ENCODE results near the gene IRAK1. TPM values are rescaled to one million over a fixed set of nuclear protein-coding genes. Genes with fewer than 3 reads are reported as not detected.
"Not testable (repeated sequence)": the region's sequence is repeated elsewhere in the genome, so short reads cannot be mapped to it uniquely, and the experiment has no call there.

The IRAK1 gene
- total and polyA plus RNA-seq, 12 donors = 36.9 to 142 (median 88.8) TPM

DNA sequence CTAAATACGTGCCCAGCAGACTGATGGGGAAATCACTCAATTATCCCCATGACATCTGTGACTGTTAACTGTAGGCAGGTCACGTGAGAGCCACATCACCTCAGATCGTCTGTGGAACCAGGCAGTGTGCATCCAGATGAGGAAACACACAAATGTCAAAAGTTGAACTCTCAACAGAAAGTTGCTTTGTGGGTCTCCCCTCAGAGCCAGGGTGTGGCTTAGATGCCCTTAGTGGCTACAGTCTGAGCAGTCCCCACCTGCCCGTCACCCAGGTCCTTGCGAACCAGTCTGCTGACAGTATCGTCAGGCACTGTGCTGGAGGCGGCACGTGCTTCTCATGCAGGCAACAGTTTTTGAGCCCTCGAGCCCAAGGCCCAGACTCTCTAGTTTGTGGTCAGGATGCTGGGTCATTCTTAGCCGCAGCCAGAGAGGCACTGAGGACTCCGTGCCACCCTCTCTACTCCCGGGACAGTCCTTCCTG, 36.3 kb downstream of the IRAK1 start:
- Histone ChIP-seq H3K4me1 (replicated peaks in 1 of 2) (peaks cover 0 to 14% of the 10 kb centered on the region in 2 donors), H3K27ac (no peak overlapping the region), H3K36me3 (replicated peaks in 1 of 2) (no peaks in the 10 kb centered on the region), H3K27me3 (peaks cover 5% of the 10 kb centered on the region), H3K9me3 (replicated peaks in 1 of 3) (no peaks in the 10 kb centered on the region), H3K4me3 (no peak overlapping the region)
- TF ChIP-seq, protein P1, sequence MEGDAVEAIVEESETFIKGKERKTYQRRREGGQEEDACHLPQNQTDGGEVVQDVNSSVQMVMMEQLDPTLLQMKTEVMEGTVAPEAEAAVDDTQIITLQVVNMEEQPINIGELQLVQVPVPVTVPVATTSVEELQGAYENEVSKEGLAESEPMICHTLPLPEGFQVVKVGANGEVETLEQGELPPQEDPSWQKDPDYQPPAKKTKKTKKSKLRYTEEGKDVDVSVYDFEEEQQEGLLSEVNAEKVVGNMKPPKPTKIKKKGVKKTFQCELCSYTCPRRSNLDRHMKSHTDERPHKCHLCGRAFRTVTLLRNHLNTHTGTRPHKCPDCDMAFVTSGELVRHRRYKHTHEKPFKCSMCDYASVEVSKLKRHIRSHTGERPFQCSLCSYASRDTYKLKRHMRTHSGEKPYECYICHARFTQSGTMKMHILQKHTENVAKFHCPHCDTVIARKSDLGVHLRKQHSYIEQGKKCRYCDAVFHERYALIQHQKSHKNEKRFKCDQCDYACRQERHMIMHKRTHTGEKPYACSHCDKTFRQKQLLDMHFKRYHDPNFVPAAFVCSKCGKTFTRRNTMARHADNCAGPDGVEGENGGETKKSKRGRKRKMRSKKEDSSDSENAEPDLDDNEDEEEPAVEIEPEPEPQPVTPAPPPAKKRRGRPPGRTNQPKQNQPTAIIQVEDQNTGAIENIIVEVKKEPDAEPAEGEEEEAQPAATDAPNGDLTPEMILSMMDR (IDR thresholded peaks at IDR 0.05) = no peak
- no peak for TF ChIP-seq POLR2A (IDR thresholded peaks at IDR 0.05)
- intact Hi-C loops (cut with DNase I) = no loop called here
- no peak for DNase-seq
- 82 to 86% (median 83%) methylated on average over 4 to 12 of the region's 12 CpGs for WGBS, 4 donors

DNA sequence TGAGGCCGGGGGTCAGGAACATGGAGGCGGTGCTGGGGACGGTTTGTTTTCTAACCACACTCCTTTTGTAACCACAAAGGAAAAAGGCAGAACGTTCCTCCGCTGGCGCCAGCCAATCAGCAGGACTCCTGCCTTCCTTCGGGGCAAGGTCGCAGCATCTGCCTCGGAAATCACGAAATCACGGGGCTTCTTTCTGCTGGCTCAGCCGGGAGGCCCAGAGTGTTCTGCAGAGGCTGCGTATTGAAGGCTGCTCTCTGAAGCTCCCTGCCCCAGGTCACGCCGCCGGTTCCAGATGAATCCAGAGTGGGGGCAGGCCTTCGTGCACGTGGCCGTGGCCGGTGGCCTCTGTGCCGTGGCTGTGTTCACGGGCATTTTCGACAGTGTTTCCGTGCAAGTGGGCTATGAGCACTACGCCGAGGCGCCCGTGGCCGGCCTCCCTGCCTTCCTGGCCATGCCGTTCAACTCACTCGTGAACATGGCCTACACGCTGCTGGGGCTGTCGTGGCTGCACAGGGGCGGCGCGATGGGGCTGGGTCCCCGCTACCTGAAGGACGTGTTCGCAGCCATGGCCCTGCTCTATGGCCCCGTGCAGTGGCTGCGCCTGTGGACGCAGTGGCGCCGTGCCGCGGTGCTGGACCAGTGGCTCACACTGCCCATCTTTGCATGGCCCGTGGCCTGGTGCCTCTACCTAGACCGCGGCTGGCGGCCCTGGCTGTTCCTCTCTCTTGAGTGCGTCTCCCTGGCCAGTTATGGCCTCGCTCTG, 37.8 kb downstream of the IRAK1 start:
- Histone ChIP-seq H3K36me3 (replicated peaks in 1 of 2) (no peaks in the 10 kb centered on the region), H3K4me3 (no peak overlapping the region), H3K9me3 (replicated peaks in 1 of 3) (no peaks in the 10 kb centered on the region), H3K4me1 (replicated peaks in 1 of 2) (peaks cover 0 to 14% of the 10 kb centered on the region in 2 donors), H3K27me3 (peaks cover 5% of the 10 kb centered on the region), H3K27ac (peak overlapping the region in 3 of 5 donors; percentile 48 to 79 (median 77))
- 8 to 76% (median 69%) methylated on average over 6 to 52 of the region's 52 CpGs for WGBS, 4 donors
- TF ChIP-seq POLR2A (IDR thresholded peaks at IDR 0.05) = no peak
- TF ChIP-seq, protein P1 (IDR thresholded peaks at IDR 0.05) = no peak
- intact Hi-C loops (cut with DNase I) = no loop called here
- DNase-seq = peak in 6 of 7 donors; percentile 57 to 74 (median 66)

DNA sequence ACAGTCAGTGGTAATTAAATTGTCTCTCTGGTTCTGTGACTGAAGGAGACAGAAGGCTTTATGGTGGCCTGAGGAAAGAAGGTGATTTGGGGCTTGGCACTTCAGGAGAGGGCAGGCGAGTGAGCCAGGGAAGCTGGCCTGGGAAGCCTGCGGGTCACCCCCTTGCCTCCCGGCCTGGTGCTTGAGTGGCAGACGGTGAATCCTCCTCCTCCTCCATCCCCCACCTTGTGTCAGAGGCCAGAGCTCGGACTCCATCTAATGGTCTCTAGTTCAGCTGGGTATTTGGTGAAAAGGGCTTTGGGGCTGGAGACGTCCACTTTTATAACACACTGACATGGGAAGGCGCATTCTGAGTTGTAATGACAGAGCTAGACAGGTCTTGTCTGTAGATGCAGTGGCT, 38.5 kb downstream of the IRAK1 start:
- intact Hi-C loops (cut with DNase I) = no loop called here
- Histone ChIP-seq H3K27ac (peak overlapping the region in 4 of 5 donors; percentile 19 to 79 (median 62)), H3K4me3 (no peak overlapping the region), H3K27me3 (peaks cover 5% of the 10 kb centered on the region), H3K4me1 (replicated peaks in 1 of 2) (peaks cover 0 to 14% of the 10 kb centered on the region in 2 donors), H3K9me3 (replicated peaks in 1 of 3) (no peaks in the 10 kb centered on the region), H3K36me3 (replicated peaks in 1 of 2) (no peaks in the 10 kb centered on the region)
- DNase-seq = no peak
- TF ChIP-seq POLR2A (IDR thresholded peaks at IDR 0.05) = no peak
- TF ChIP-seq, protein P1 (IDR thresholded peaks at IDR 0.05) = no peak
- WGBS, 4 donors = 43 to 86% (median 74%) methylated on average over 5 to 7 of the region's 7 CpGs

DNA sequence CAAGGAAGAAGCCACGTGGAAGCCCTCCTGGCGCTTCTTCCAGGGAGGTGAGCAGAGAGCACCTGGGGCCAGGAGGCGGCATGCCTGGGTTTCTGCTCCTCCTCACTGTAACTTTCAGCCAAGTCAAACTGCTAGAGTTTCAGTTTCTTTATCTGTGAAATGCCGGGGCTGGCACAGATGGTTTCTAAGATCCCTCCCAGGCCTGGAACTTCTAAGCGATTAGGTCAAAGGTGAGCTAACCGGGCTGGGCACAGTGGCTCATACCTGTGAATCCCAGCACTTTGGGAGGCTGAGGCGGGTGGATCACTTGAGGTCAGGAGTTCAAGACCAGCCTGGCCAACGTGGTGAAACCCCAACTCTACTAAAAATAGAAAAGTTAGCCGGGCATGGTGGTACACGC, 39.3 kb downstream of the IRAK1 start:
- DNase-seq; H3K9me3 ChIP-seq (replicated peaks in 1 of 3); H3K36me3 ChIP-seq (replicated peaks in 1 of 2); H3K4me3 ChIP-seq; intact Hi-C loops (cut with DNase I); H3K27me3 ChIP-seq: not testable (repeated sequence)
- WGBS, 4 donors = 70 to 79% (median 71%) methylated on average over 7 to 9 of the region's 10 CpGs; no CpG with 5 or more reads in 1 of the 4 donors
- Histone ChIP-seq H3K27ac (peak overlapping the region in 1 of 5 donors; percentile 77), H3K4me1 (replicated peaks in 1 of 2) (peaks cover 0 to 14% of the 10 kb centered on the region in 2 donors)
